HepG2 (cell line): ENCODE measurements around the gene CYB5R3. TPM values are rescaled to one million over a fixed set of nuclear protein-coding genes. Genes with fewer than 3 reads are reported as not detected.

Source experiments
- AGO2 ChIP-seq: fragments of 200-400 bp; formaldehyde crosslinking; optimal IDR thresholded peaks from 2 replicates; pipeline ENCODE3; 2017; ENCODE audit warnings: mild to moderate bottlenecking, low read depth, low read length, moderate library complexity
- FOXK2 ChIP-seq: fragments of 450-650 bp; IDR thresholded peaks from 2 replicates; pipeline ENCODE4 v1.6.1; 2016
- FOXO1 ChIP-seq: sonication (generic); formaldehyde crosslinking; IDR thresholded peaks from 2 replicates; pipeline ENCODE4 v1.4.0; 2020; ENCODE audit warnings: missing genetic modification reagents
- IKZF1 ChIP-seq: fragments of 450-650 bp; IDR thresholded peaks from 2 replicates; pipeline ENCODE4 v1.7.1; 2016
- KIAA2018 ChIP-seq: sonication (generic); formaldehyde crosslinking; IDR thresholded peaks from 2 replicates; pipeline ENCODE4 v1.5.0; 2020; ENCODE audit warnings: mild to moderate bottlenecking, missing genetic modification reagents, borderline replicate concordance
- KLF15 ChIP-seq: sonication (generic); formaldehyde crosslinking; IDR thresholded peaks from 2 replicates; pipeline ENCODE4 v1.8.1; 2023; ENCODE audit warnings: borderline replicate concordance, mild to moderate bottlenecking, inconsistent platforms, missing genetic modification reagents, mixed read lengths
- STAT6 ChIP-seq: sonication (generic); formaldehyde crosslinking; IDR thresholded peaks from 2 replicates; pipeline ENCODE4 v1.4.0; 2020; ENCODE audit warnings: missing genetic modification reagents, mild to moderate bottlenecking, borderline replicate concordance
- TGIF2 ChIP-seq: IDR thresholded peaks from 2 replicates; pipeline ENCODE4 v1.6.1; 2016; ENCODE audit warnings: control low read depth, missing compliant biosample characterization
- ZNF138 ChIP-seq: sonication (generic); formaldehyde crosslinking; IDR thresholded peaks from 2 replicates; pipeline ENCODE4 v1.5.0; 2020; ENCODE audit warnings: mild to moderate bottlenecking, low read depth, missing genetic modification reagents
- ZNF503 ChIP-seq: sonication (generic); formaldehyde crosslinking; IDR thresholded peaks from 2 replicates; pipeline ENCODE4 v1.4.0; 2020; ENCODE audit warnings: missing genetic modification reagents
- ZNF7 ChIP-seq: IDR thresholded peaks from 2 replicates; pipeline ENCODE4 v1.6.1; 2016; ENCODE audit warnings: missing biosample characterization, missing genetic modification reagents
- ZNF83 ChIP-seq: sonication (generic); formaldehyde crosslinking; IDR thresholded peaks from 2 replicates; pipeline ENCODE4 v1.4.0; 2020; ENCODE audit warnings: missing genetic modification reagents, mild to moderate bottlenecking, borderline replicate concordance
- polyA plus RNA-seq, 8 experiments: library from polyadenylated mRNA; depleted of rRNA in 3 of 8; stranded (reverse) in 7 of 8; unstranded in 1 of 8; fragments of >200 nt; fragmentation: Illumina TruSeq in 4 of 8; extraction: Trizol in 4 of 8; gene quantifications; 2 replicates each; pipeline versions ENCODE4 v1.2.1 to v1.2.3, GENCODE V29; 2011 to 2016; ENCODE audit warnings: low read depth in 4 of 8, missing spikeins in 1 of 8, mixed read lengths in 1 of 8; ENCODE audit not compliant: insufficient read depth in 1 of 8
- total RNA-seq, 5 experiments: library from RNA; depleted of rRNA; stranded (reverse); fragments of >200 nt; fragmentation: Illumina TruSeq; extraction: Trizol; gene quantifications; 2 replicates each; pipeline ENCODE4 v1.2.3, GENCODE V29; 2016; ENCODE audit warnings: low read depth in 1 of 5
- TF ChIP-seq, protein P1 (sequence below): sonication (generic); formaldehyde crosslinking; IDR thresholded peaks from 2 replicates; pipeline ENCODE4 v1.4.0; 2020; ENCODE audit warnings: missing genetic modification reagents

Gene CYB5R3
- total and polyA plus RNA-seq, 2 of the 13 experiments (the other 11 are each of a cell fraction or from before 2014, with no cell fraction given) = 32.4 to 305 TPM

DNA sequence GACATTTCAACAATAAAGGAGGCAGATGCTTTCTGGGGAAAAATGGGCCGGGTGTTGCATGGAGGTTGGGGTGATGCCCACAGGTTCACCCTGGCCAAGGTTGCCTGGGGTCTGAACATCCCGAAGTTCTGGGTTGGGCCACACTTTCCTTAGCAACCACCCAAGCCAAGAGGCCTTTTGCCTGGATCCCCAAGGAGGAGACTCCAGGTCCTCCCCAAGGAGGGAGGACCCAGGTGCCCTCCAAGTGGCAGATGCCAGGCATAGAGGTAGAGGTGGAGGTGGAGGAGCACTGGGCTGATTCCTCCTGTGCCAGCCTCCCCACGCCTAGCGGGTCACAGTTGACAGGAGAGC is 1.2 kb downstream of the CYB5R3 start (continued):
- 0 out of 2 replicates have a peak, but pooled peaks have one; percentile 13 for TF ChIP-seq KLF15 (CRISPR knock-in tag)
- TF ChIP-seq AGO2 = peak; percentile 4
- TF ChIP-seq IKZF1 = no peak
- no peak for TF ChIP-seq KIAA2018
- TF ChIP-seq STAT6 (CRISPR knock-in tag) = no peak
- TF ChIP-seq FOXO1 (CRISPR knock-in tag) = no peak
- no peak for TF ChIP-seq TGIF2 (CRISPR knock-in tag)
- TF ChIP-seq FOXK2 = no peak
- no peak for TF ChIP-seq ZNF83 (CRISPR knock-in tag)
- TF ChIP-seq ZNF503 (CRISPR knock-in tag) = 0 out of 2 replicates have a peak, but pooled peaks have one; percentile 5
- TF ChIP-seq, protein P1, sequence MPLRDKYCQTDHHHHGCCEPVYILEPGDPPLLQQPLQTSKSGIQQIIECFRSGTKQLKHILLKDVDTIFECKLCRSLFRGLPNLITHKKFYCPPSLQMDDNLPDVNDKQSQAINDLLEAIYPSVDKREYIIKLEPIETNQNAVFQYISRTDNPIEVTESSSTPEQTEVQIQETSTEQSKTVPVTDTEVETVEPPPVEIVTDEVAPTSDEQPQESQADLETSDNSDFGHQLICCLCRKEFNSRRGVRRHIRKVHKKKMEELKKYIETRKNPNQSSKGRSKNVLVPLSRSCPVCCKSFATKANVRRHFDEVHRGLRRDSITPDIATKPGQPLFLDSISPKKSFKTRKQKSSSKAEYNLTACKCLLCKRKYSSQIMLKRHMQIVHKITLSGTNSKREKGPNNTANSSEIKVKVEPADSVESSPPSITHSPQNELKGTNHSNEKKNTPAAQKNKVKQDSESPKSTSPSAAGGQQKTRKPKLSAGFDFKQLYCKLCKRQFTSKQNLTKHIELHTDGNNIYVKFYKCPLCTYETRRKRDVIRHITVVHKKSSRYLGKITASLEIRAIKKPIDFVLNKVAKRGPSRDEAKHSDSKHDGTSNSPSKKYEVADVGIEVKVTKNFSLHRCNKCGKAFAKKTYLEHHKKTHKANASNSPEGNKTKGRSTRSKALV = no peak
- no peak for TF ChIP-seq ZNF138 (CRISPR knock-in tag)
- no peak for TF ChIP-seq ZNF7
